ENCODE data around the gene PIM1. TPM values are rescaled to one million over a fixed set of nuclear protein-coding genes. Genes with fewer than 3 reads are reported as not detected.
A peak's percentile ranks its signal among the peaks of the same experiment; 100 is the strongest.

Gene PIM1
- total and polyA plus RNA-seq, 9 of the 15 experiments (the other 6 are each of a cell fraction or from before 2014, with no cell fraction given) = 19.0 to 789 (median 212) TPM

- TF ChIP-seq ZNF239 (CRISPR knock-in tag; IDR thresholded peaks at IDR 0.05) (no peak; the same call in 1 of the 2 replicates), ZNF311 (CRISPR knock-in tag; IDR thresholded peaks at IDR 0.05) (no peak), FOXK1 (CRISPR knock-in tag; IDR thresholded peaks at IDR 0.05; ENCODE audit: borderline replicate concordance) (no peak), THAP7 (CRISPR knock-in tag; IDR thresholded peaks at IDR 0.05) (no peak; the same call in 1 of the 2 replicates), NFRKB (IDR thresholded peaks at IDR 0.05; ENCODE audit: low read depth) (peak; percentile 72), ZNF184 (CRISPR knock-in tag; IDR thresholded peaks at IDR 0.05) (no peak), C11orf30 (IDR thresholded peaks at IDR 0.05; ENCODE audit: low read depth) (no peak), SRSF1 (IDR thresholded peaks at IDR 0.05; ENCODE audit: low read depth, low read length) (no peak), ZFP1 (CRISPR knock-in tag; IDR thresholded peaks at IDR 0.05) (no peak), LARP7 (IDR thresholded peaks at IDR 0.05) (no peak), CEBPG (CRISPR knock-in tag; IDR thresholded peaks at IDR 0.05) (no peak), CEBPG (tag; conservative IDR thresholded peaks at IDR 0.05 in 1 of 2, IDR thresholded peaks at IDR 0.05 in 1 of 2) (no peak), DLX4 (CRISPR knock-in tag; IDR thresholded peaks at IDR 0.05) (no peak), BCOR (IDR thresholded peaks at IDR 0.05) (0 out of 2 replicates have a peak, but pooled peaks have one; percentile 10), CXXC5 (CRISPR knock-in tag; IDR thresholded peaks at IDR 0.05) (no peak; the same call in none of the 2 replicates), TAF15 (IDR thresholded peaks at IDR 0.05; ENCODE audit: low read depth, low read length) (no peak), COPS2 (conservative IDR thresholded peaks at IDR 0.05) (no peak), MXD1 (CRISPR knock-in tag; IDR thresholded peaks at IDR 0.05; ENCODE audit: borderline replicate concordance, poor library complexity, severe bottlenecking) (no peak), HNRNPH1 (optimal IDR thresholded peaks at IDR 0.05; ENCODE audit: low read depth, low read length) (no peak), MIER1 (IDR thresholded peaks at IDR 0.05; ENCODE audit: low read depth) (0 out of 2 replicates have a peak, but pooled peaks have one; percentile 24), ZNF121 (CRISPR knock-in tag; conservative IDR thresholded peaks at IDR 0.05) (no peak), FOS (IDR thresholded peaks at IDR 0.05; ENCODE audit: extremely low read depth, insufficient read length) (no peak), NFYB (IDR thresholded peaks at IDR 0.05; ENCODE audit: extremely low read depth, insufficient read length) (no peak)
- TF ChIP-seq, protein P1, sequence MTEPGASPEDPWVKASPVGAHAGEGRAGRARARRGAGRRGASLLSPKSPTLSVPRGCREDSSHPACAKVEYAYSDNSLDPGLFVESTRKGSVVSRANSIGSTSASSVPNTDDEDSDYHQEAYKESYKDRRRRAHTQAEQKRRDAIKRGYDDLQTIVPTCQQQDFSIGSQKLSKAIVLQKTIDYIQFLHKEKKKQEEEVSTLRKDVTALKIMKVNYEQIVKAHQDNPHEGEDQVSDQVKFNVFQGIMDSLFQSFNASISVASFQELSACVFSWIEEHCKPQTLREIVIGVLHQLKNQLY (CRISPR knock-in tag; conservative IDR thresholded peaks at IDR 0.05) = peak in 1 of 2 experiments; percentile 12; a peak in 1 of 4 replicates
- TF ChIP-seq, protein P2, sequence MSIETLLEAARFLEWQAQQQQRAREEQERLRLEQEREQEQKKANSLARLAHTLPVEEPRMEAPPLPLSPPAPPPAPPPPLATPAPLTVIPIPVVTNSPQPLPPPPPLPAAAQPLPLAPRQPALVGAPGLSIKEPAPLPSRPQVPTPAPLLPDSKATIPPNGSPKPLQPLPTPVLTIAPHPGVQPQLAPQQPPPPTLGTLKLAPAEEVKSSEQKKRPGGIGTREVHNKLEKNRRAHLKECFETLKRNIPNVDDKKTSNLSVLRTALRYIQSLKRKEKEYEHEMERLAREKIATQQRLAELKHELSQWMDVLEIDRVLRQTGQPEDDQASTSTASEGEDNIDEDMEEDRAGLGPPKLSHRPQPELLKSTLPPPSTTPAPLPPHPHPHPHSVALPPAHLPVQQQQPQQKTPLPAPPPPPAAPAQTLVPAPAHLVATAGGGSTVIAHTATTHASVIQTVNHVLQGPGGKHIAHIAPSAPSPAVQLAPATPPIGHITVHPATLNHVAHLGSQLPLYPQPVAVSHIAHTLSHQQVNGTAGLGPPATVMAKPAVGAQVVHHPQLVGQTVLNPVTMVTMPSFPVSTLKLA (conservative IDR thresholded peaks at IDR 0.05) = no peak
These were observed 7.4 kb downstream of the PIM1 start (continued) for GRCh38 chr6:37177077-37177934.
